HTERT RPE-1 (cell line): ENCODE data around the gene TRIB2.
"Not testable (repeated sequence)": the region's sequence is repeated elsewhere in the genome, so short reads cannot be mapped to it uniquely, and the experiment has no call there.

ENCODE experiments used
- in situ Hi-C: fragments of 300-500 bp; cut with MboI; formaldehyde crosslinking; loops from 4 replicates; pipeline ENCODE4 v1.14.3; 2020; ENCODE audit warnings: low sequenced_read_pairs

Gene TRIB2

DNA sequence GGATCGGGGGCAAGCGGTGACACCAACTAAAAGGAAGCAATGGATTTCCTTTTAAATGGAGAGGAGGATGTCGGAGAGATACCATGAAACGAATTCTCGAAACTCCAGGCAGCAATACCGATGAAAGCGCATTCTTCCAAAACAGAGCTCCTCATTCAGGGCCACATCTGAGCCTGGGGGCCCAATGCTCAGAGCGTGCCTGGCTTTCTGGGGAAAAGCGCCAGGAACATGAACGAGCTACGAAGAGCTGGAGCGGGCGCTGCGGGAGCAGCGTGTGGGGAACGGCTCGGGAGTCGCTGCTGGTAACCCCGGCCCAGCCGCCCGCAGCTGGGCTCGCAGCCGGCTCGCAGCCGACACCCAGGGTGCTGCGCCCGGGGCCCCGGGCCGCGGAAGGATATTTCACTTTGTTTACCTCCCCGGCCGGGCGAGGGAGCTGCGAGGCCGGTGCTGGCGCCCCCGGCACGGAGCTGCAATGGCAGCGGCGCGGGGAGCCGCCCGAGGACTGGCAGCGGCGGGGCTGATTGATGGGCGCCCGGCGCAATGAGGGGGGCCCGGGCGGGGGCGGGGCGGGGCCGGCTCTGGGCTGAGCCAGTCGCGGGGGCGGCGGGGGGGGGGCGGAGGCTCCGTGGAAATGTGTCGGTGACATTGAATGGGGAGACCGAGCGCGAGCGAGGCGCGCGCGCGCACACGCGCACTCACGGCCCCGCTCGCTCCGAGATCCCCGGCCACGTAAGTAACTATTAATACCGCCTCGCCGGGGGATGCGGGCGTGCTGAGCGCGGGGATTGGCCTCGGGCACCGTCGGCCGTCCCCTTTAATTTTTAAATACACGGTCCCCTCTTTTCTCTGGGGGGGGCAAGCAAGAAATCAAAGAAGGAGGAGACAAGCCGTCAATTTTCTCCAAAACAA, at the start of gene TRIB2:
Gene TRIB2 (plus strand): TSS at position 655 of the 909 bp plus-strand sequence. CDS start 1,372 bp downstream, outside the sequence.
- in situ Hi-C loops = no loop called here

DNA sequence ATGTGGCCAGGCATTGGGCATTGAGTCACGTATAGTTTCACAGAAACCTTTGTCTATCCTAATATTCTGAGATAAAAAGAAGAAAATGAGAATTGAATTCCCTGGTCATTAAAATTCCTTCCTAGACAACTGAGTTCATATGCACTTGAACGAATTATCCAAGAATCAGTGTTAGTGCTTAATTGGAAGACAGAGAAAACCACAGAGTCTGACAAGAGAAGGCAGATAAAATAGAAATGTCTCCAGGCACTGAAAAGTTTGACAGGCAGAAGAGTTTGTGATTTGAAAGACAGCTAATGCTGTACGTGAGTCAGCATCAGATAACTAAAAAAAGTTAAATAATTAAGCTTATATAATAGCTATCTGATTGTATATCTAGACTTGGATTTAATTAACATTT, 47.7 kb upstream of the TRIB2 start:
- in situ Hi-C loops = no loop called here

DNA sequence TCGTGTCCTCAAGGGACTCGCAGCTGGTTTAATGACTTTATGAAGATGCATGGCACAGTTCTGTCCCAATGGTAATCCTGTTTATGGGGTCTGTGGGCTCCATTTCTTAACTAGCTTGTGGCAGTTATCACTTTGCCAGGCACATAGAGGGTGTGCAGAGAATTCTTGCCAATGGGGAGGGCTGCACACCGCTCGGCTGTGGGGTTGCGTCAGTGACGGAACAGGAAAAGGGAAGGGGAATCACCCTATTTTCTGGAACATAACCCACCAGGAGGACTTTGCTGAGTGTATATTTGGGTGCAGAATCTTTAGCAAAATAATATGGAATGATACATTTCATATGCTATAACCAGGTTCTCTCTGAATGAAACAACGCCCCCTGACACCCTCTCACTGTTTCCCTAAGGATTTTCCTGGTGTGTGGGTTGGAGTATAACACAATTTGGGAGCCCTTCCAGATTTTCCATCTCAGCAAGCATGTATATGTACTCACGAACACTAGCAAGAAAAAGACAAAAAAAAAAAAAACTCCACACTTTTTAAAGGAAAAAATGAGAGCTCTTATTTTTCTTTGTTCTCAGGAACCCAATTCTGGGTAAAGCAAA, 43.9 kb upstream of the TRIB2 start:
- in situ Hi-C loops = no loop called here

DNA sequence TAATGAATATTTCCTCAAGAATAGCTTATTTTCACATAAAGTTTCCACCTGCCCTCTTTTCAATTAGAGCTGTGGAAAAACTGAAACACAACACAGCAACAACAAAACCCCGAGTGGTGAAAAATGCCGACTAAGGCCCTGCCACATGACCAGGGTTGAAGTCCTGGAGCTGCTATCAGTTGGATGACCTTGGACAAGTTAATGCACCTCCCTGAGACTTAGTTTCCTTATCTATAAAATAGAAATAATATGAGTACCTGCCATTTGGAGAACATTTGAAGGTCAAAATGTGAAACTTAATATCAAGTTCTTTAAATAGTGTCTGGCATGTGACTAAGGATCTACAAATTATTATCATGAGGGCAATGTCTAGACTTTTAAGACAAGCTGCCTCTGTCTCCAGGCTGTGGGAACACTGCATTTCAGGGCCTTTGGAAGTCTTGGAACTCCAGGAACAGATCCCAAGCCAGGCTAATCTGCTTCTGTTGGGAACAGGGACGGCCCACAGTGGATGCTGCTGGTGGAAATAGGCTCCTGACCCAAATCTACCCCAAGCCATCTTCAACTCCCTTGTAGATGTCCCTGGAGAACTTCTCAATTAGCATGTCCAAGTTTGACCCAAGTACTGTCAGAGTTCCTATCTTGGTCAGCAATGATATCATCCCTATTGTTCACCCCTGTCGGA, 42.0 kb upstream of the TRIB2 start:
- in situ Hi-C loops = no loop called here

DNA sequence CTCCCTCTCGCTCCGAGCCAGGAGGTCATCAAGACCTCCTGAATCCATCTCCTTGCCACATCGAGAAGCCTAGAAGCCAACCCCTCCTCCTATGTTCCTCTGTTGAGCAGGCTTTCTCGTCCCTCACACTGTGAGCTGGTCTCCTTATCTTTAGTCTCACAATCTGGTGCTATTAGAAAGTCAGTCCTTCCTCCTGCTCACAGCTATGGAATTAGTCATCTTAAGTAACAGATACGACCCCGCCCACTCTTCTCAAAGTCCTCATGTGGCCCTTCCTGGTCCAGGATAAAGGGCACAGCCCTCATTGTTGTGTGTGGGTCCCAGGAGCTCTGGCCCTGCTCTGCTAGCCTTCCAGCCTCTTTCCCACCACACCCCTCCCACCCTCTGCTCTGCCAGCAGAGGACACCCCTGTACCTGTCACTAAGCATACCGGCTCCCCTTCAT, 41.4 kb upstream of the TRIB2 start:
- in situ Hi-C loops = no loop called here

DNA sequence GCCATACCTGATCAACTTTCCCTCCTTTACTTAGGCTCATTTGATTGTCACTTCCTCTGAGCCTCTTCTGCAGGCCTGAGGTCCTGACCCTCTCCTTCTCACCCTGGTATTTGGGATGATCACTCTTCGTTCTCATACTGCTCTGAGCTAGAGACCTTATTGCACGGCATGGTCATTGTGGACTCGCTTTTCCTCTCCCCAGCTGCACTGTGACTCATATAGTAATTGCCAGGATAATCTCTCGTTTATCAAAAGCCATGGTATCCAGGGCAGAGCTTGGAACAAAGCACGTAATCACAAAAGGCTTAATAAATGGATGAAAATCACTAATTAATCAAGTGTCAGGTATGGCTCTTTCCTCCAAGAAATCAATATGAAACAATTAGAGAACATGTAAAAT, 40.9 kb upstream of the TRIB2 start:
- in situ Hi-C loops = no loop called here

DNA sequence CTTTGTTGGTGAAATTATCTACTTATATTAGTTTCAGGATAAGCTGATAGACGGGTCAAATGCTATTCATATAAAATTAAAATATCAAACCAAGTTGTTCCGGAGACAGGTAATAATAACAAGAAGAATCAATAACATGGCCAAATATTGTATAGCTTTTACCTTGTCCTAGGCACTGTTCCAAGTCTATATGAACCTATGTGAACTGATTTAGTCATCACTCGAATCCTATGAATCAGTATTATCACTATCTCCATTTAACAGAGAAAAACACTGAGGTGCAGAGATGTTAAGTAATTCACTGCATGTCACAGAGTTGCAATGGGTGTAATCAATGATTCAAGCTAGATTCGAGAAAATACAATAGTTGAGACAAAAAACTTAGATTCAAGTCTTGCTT, 40.0 kb upstream of the TRIB2 start:
- in situ Hi-C loops = no loop called here

DNA sequence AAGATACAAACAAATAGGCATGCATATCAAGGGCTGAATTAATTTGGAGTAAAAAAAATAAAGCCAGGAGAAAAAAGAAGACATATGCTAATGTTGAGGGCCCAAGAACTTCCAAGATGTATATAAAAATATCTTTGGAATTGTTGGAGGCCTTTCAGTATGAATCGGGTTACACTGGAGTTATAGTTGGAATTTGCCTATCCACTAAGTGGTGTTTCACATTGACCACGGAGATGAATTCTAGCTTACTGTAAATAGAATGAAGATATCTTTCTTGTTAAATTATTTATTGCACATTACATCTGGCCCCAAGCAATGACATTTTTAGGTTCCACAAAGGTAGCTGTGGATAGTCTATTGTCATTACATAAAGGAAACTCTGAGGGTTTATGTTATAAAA, 38.5 kb upstream of the TRIB2 start:
- in situ Hi-C loops = no loop called here

DNA sequence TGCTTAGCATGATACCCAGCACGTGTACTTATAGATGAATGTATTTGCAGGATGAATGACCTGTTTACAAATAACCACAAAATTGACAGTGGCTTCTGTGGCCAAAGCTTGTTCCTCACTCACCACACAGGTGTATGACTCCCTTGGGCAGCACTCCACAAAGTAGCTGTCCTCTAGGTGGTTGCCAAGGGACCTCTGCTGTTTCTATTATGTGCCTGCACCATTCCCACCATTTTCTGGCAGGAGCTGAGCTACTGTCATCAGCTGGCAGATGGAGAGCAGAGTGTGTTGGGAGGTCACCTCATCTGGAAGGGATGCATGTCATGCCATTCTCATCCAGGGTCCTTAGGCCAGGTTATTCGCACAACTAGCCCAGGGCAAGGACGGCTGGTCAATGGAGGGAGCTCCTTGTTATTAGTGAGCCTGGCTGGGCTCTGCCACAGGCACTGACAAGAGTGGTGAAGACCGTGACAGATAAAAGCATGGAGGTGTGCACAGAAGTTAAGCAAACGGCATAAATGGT, 37.1 kb upstream of the TRIB2 start:
- in situ Hi-C loops = no loop called here

DNA sequence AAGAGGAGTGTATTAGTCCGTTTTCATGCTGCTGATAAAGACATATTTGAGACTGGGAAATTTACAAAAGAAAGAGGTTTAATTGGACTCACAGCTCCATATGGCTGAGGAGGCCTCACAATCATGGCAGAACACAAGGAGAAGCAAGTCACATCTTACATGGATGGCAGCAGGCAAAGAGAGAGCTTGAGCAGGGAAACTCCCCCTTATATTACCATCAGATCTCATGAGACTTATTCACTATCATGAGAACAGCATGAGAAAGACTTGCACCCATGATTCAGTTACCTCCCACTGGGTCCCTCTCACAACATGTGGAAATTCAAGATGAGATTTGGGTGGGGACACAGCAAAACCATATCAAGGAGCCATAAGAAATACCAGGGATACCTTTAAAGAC, 36.6 kb upstream of the TRIB2 start:
- in situ Hi-C loops = not testable (repeated sequence)

DNA sequence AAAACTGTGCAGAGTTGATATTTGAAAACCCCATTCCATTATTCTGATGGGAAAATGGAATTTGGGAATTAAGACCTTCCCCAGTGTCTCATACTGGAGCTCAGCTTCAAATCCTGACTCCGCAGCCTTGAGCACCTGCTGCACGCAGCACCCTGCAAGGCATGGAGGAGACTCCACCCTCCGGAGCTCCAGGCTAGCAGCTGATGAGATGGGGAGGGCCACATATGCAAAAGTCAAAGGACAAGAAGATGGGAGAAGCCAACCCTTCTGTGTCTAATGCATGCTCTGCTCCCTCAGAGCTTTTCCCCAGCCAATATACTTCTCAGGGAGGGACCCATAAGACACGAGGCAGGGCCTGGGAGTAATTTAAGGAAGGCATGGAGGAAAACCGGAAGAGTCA, 34.7 kb upstream of the TRIB2 start:
- in situ Hi-C loops = no loop called here

DNA sequence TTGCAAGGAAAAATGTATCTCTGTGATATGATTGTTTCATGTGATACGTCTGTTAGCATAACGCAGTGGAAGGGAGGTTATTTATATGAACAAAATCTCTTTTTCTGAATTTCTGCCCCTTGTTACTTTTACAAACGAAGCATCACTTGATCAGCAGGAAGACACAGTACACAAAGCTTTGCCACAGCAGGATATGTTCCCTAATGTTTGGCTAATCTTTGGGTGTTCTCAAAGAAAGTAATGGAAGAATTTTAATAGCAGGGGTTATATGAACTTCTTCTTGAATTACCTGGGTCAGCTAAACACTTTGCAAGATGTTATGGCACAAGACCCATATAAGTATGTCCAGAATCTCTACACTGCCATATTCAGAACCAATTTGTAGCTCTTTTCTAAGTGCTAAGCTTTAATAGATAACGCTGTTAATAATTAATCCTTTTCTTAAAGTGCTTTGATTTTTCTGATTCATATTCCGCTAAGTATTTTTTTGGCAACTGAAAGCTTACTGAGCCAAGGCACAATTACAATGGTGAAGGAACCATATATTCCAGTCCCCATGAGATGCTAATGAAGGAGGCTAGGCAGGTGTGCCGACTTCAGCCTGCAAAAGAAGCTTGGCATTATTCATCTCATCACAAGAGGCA, 33.2 kb upstream of the TRIB2 start:
- in situ Hi-C loops = no loop called here

DNA sequence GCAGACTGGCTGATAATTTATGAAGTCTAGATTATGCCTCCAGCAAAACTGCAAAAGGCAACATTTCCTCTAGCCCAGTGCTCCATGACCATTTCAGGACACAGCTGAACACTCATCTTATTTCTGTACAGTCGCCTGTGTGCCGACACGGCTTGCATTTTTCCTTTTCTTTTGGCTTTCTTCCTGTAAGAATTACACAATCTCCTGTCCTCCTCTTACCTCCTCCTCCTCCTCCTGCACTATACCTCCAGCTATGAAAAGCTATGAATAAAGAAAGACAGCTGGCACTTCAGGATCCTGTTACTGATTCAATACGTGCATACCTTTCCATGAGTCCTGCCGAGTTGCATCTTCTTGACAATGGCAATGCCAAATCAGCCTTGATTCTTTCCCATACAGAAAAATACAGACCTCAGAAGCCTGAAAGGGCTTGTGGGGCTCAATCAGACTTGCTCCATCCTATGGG, 32.2 kb upstream of the TRIB2 start:
- in situ Hi-C loops = no loop called here

DNA sequence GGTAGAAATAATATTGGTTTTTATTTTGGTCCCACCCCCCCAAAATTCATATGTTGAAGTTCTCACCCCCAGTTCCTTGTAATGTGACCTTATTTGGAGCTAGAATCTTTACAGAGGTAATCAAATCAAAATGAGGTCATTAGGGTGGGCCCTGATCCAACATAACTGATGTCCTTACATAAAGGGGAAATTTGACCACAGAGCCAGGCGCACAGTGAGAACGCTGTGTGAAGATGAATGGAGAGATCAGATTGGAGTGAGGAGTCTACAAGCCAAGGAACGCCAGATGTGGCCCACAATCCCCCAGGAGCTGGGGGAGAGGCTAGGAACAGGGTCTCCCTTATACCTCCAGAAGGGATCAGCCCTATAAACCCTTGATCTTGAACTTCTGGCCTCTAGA, 31.6 kb upstream of the TRIB2 start:
- in situ Hi-C loops = no loop called here

DNA sequence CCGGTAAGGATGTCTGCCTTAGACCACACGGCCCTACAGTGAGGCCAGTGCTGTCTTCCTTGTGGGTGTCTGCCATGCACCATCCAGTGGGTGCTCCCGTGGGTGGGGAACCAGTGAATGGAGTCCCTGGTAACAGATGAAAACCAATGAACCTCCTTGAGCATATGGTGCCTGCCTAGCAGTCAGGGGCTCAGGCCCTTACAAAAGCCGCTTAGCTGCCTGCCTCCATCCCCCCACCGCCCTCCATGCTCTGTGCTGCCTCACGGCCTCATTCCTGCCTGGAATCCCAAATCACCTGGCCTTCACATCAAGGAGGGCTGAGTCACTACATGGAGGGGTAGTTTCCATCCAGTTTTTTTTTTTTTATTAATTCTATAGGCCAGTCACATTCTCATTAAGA, 30.8 kb upstream of the TRIB2 start:
- in situ Hi-C loops = no loop called here

DNA sequence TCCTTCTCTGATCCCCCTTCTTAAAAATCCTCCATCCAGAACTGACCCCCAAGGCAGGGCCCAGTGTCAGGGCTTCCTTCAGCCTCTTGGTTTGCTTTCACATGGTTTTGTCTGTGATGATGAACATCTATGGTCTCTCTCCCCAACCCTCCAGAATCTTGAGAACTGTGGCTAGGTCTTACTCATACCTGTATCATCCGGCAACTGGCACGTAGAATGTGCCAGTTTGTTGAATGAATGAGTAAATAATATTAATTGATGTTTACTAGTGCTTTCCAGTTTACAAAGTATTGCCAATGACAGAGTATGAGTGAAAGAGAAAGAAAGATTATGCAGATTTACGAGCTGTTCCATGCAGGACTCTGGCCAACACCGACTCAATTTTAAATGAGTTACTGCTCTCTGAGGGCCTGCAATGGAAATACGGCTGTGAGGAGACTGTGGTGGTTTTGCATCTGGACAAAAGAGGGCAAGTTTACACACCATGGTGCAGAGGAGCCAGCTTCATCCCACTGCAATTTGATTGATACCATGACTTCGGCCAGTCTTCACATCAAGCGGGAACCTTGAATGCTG, 29.9 kb upstream of the TRIB2 start:
- in situ Hi-C loops = no loop called here

DNA sequence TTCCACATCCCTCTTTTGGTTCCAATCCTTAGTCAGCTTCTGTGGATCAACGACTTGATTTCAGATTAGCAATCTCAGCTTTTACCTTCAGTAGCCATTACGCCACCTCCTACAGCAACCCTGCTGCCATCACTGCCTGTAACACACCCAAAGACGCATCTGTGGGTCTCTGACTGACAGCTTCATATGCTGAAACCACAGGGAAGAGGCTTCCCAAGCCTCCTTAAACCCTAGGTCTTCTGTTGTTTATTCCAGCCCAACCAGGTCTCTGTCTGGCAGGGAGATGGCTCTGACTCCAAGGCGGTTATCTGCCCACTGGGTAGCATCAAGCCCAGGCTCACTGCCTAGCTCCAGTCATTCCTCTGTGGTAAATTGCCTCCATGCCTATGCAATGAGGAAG, 28.6 kb upstream of the TRIB2 start:
- in situ Hi-C loops = no loop called here

DNA sequence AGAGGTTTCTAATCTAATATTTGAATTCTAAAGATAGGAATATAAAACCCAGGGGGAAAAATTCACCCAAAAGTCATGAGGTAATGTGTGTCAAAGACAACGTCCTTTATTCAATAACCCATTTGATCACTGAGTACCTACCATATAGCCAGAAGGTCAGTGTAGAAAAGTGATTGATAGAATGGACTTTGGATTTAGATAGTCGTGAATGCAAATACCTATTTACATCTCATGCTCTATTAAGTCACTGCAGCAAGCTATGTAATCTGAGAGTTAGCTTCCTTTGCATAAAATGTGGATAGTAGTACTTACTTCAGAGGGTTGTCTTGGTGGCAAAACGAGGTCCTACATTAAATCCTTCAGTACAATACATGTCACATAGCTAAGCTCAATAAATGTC, 27.8 kb upstream of the TRIB2 start:
- in situ Hi-C loops = no loop called here

DNA sequence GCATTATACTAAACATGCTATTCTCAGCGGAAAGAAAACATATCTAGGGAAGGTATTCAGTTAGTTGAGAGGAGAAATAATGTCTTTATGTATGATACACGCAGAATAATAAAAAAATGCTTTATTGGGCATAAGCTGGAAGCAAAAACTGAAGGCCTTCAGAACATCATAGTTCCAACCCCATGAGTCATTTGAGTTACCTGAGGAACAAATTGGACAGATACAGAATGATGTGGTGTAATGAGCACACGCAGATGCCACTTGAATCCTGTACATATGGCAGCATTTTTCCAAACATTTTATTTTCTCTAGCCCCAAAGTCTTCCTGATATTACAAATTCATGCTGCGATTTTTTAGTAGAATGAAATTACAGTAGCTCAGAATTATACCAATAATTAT, 23.2 kb upstream of the TRIB2 start:
- in situ Hi-C loops = no loop called here

DNA sequence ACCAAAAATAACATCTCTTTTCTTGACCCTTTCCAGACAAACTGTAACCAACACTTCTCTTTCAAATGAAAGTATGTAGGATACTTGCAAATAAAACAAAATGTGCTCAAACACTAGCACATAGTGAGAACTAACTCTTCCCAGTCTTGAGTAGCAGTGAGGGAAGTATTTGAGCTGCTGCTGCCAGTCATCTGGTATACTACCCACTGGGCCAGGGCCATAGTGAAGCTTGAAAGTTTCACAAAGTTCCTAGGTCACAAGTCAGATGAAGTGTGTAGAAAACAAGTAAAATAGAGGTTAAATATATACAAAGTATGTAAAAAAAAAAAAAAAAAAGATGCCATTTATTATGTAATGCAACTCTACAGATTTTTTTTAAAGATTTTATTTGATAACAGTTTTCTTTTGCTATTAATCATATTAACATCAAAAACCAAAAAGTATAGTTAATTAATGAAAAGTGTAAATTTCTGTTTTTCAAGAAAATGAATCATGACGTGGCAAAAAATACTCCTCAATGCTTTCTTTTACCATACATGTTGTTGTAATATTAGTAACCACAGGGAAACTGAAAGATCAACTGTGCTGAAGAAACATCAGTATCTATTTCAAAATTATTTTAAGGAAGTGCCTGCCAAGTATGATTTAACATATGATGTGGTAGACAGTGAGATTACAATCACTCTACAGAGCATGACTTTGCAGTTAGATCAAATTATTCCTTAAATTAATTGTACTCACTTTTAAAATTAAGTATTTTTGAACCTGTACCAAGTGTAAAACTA, 21.6 kb upstream of the TRIB2 start:
- in situ Hi-C loops = no loop called here
